ENCODE measurements around the gene PCGF1.

The PCGF1 gene

DNA sequence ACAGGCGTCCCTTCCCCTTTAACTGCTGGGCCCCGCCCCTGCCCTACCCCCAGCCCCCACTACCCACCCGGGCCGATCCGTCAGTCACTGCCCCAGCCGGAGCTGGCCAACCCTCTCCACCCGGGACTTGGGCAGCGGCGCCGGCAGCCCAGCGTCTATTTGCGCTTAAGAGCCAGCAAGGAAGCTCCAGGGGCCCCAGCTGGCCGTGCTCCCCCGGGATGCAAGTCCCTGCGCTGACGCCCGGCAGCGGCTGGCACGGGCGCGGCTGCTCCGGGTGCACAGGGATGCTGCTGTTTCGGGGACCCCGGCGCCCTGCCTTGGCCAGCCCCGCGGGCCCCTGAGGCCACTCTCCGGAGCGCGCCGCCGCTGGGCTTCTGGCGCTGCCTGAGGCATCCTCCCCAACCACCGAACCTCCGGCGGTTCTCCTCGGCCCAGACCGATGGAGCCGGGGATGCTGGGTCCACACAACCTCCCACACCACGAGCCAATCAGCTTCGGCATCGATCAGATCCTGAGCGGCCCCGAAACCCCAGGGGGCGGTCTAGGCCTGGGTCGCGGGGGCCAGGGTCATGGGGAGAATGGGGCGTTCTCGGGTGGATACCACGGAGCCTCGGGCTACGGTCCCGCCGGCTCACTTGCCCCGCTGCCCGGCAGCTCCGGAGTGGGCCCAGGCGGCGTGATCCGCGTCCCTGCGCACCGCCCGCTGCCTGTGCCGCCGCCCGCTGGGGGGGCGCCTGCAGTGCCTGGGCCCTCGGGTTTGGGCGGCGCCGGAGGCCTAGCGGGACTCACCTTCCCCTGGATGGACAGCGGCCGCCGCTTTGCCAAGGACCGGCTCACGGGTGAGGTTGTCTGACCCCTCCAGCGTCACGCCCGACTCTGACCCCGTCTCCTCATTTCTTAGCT lies 7.1 kb upstream of the PCGF1 start, which contains the start of gene TLX2:
Gene TLX2 (plus strand): TSS at position 83 of the 903 bp plus-strand sequence. CDS start 357 bp downstream, at position 440.
- DNase-seq = no peak

DNA sequence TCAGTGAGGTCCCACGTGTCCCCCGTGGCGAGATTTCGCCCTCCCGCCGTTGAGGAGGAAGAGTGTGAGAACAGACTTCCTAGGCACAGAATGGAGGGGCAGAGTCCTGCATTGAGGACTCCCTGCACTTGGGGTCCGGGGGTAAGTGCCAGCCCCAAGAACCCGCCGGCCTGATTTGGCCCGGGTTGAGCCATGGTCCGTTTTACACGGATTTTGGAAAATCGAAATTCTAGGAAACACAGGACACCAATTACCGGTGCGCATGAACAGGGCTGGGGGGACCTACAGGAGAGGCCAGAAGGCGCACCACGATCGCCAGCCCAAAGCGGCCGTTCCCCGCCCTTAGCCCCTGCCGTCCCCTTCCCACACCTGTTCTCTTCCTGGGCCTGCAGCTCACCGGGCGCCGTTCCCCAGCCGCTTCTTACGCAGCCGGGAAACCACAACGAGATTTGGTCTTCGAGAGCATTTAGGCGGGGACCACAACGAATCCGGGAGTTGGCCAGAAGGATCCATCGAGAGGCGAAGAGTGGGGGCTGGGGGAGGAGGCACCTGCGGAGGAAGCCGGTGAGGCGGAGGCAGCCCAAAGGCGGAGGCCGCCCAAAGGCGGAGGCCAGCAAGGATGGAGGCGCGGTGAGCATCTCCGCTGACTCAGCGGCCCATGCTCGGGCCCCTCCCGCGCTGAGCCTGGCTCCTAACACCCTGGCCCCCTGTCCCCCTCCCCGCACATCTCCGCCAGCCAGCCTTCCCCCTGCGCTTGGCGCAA lies 6.3 kb upstream of the PCGF1 start:
- no peak for DNase-seq

DNA sequence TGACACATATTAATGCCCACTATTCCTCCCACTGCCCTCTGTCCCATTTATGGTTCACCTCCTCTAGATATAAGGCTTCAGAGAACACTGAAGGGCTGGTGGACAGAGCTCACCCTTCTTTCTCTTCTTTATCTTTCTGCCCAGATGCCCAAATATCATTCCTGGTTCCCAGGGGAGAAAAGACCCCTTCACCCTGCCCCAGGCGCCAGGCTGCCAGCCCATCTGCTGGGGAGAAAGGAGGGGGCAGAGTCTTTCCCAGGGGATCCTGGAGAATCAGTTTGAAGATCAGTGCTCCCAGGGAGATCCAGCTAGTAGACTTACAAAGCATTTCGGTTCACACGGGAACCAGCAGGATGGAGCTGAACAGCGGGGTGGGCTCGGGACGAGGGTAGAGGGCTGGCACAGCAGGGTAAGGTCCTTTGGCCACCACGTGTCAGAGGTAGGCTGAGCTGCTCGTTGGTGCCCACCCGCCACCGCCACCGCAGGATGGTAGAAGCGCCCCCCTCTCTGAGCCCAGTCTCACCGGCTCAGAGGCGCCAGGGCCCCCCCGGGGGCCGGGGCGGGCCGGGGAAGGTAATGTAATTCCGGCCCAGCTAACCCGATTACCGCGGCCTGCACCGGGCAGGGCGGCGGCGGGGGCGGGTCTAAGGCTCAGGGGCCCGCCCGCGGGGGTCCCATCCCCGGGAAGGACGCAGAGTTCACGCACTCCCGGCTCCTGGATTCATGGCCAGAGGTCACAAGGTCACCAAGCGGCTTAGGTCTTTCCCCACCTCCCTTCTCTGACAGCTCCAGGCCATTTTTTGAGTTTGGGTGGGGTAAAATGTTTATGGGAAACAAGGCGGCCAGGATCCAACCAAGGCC lies 5.5 kb upstream of the PCGF1 start:
- no peak for DNase-seq

- no peak for DNase-seq
These were observed 3.9 kb upstream of the PCGF1 start for GRCh38 chr2:74511104-74511989.

DNA sequence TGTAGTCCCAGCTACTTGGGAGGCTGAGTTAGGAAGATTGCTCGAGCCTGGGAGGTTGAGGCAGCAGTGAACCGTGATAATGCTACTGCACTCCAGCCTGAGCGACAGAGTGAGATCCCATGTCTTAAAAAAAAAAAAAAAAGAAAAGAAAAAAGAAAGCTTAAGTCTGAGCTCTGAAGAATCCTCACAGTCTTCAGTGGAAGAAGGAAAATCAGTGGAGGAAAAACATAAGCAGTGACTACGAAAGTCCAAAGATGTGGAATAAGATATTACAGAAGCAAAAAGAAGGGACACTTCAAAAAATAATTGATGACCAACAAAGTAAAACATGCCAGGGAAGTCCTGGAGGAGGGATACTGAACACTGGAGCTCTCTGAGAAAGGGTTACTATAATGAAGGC lies 2.8 kb upstream of the PCGF1 start:
- no peak for DNase-seq

- peak; percentile 40 to 51 for DNase-seq
These were observed 528 bp upstream of the PCGF1 start for GRCh38 chr2:74507926-74508520.

GRCh38 chr2:74505448-74506246 lies 1.8 kb downstream of the PCGF1 start:
- no peak for DNase-seq

DNA sequence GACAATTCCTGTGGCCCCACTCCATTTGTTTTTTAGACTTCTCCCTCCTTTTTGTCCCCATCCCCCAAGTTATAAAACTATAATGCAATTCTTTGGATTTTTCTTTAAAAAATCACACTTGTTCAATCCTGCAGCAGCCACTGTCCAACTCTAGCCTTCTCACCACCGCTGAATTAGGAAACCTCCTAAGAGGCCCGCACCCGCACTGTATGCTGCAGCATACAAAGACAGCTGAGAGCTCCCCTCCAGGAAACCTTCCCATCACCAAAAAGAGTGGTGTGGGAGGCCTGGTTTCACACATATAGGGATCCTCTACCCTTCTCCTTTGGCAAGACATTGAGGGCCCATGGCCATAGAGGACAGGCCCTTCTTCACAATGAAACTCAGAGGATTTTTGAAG lies 2.9 kb downstream of the PCGF1 start:
- no peak for DNase-seq

DNA sequence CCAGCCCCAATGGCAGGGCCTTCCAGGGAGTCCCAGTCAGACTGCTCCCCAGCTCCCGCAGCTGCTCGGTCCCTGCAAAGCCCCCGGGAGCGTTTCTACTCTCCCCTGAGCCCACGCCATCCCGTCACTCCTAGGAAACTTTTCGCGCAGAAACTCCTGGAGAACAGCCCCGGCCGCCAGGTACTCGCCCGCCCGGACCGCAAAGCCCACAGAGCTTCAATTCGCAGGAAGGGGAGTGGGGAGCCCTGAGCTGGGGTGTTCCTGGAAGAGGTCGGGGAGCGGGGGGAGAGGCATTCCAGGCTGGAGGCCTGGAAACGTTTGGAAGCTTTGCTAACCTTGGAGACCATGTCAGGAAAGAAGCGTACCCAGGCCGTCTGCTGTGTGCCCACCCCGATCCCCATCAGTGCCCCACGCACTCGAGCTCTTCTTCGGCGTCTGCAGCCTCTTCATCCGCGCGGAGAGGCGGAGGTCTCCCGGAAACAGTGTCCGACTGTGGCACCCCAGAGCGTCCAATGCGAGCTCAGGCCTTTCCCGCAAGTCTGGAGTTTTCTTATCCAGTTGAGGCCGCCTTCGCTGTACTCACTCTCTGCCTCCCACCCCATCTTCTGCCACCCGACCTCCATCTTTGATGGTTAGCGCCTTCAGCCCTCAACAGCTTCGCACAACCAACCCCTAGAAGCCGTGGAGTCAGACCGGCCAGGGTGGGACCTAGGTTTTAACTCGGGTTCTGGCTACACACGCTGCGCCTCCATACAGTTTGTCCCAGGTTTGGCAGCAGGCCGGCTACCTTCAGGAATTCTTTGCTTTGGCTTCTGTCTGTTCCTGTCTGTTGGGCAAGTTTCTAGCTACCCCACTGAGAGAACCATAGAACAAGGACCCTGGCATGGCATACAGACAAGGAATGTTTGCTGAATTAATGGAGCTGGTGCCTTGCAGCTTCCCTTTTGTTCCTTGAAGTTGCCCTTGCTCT lies 3.7 kb downstream of the PCGF1 start:
- no peak for DNase-seq

DNA sequence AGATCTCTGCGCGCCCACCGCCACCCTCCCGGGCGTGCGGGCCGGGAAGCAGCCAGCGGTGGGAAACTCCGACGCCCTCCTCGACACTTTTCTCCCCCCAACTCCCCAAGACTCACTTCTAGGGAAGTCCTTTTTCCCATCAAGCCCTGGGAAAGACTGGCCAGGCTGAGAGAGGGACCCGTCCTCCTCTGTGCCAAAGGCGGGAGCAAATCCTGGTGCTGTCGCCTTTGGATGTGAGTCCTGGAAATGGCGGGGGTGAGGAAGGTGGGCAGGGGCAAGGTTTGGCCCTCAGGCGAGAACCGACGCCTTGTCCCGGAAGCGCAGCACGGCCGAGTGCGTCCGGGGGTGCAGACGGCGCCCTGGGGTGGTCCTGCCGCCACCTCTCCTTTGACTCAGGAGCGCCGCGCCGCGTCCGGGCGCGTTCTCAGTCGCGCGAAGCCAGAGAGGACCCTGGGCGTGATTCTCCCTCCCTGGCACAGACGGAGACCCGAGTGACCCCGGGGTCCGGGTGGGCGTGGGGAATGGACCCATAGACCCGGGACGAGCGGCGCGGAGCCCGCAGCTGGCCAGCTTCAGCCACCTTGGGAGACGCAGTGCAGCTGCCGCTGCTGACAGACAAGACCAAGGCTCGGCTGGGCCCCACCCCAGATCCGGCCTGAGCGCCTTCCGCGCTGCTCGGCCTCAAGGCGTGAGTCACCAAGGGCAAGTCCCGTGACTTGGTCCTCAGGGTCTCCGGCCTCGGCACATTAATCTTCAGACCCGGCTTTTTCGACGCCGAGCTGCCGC lies 4.6 kb downstream of the PCGF1 start:
- peak; percentile 56 to 75 for DNase-seq

- DNase-seq = peak in 1 of 2 experiments; percentile 25
These were observed 5.3 kb downstream of the PCGF1 start for GRCh38 chr2:74502147-74502719.

DNA sequence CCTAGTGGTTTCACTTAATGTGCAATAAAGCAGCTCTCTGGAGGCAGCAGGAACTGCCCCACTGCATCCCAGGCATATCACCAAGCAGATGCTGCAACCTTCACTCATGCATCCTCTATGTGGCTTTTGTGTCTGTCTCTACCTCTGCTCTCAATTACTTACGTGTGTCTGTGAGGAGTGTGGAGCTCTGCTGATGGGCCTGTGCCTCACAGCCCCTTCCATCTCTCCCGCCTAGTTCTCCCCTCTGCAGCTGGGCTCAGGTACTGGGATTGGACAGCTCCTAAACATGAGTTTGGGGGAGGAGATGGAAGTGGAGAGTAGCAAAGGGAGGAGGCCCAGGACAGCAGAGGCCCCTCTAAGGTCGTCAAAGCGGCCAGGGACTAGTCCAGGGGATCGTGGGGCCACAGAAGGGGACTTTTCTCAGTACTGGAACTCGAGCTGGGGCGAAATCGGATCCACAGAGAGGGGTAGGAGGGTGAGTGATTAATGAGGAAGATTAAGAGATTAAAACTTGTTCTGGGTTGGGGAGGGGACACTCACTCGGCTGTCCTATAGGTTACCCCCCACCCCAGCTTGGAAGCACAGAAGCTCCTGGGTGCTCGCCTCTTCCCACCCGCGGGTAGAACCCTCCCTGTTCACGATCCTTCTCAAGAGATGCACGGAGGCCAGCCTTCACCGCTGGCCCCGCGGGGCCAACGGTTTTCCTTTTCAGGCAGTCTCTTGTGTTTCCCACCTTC lies 6.0 kb downstream of the PCGF1 start:
- DNase-seq = no peak

DNA sequence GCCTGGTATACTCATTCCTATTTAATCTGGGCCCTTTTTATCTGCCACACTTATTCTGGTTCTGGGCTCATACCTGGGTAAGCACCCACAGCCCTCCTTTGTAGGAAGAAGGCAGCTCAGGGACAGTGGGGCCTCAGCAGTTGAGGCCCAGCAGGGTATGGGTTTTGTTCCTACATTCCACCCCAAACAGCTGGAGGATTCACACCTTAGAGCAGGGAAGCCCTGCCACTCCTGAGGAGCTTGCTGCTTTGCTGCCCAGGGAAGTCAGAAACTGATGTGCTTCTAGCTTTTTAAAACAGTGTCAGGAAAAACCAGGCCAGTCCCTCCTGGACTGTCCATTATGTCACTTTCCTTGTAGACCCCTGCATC lies 6.9 kb downstream of the PCGF1 start:
- no peak for DNase-seq

GRCh38 chr2:74499940-74500577 lies 7.4 kb downstream of the PCGF1 start:
- DNase-seq = no peak

GRCh38 chr2:74499267-74499939 lies 8.1 kb downstream of the PCGF1 start, which contains the start of gene LBX2:
Gene LBX2 (minus strand): TSS chr2:74499603. CDS start chr2:74499537, 66 bp downstream.
- peak; percentile 65 to 66 for DNase-seq
